IPS-NIHi7 (cell line): ENCODE data around the gene TECTB.

Experiments used
- DNase-seq: peaks from one replicate; pipeline ENCODE4 v3.0.0; 2012; ENCODE audit warnings: mixed read lengths; ENCODE audit errors: extremely low spot score

Gene TECTB

DNA sequence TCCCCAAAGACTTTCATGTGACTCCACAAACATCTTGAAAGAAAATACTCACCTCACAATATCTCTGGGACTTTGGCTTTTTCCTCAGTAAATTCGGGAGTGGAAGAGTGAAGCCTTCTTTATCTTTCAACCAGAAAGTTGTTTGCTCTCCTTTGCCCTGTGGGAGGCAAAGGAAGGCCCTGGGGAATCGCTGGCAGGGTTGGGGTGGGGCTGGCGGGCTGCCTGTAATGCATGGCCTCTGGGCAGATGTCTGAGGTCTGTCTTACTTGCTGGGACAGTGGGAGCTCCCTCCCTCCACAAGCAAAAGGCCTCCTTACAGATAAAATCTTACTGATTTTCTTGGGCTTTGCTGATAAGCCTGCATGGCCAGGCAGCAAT lies 24.9 kb downstream of the TECTB start:
- peak; percentile 29 for DNase-seq

DNA sequence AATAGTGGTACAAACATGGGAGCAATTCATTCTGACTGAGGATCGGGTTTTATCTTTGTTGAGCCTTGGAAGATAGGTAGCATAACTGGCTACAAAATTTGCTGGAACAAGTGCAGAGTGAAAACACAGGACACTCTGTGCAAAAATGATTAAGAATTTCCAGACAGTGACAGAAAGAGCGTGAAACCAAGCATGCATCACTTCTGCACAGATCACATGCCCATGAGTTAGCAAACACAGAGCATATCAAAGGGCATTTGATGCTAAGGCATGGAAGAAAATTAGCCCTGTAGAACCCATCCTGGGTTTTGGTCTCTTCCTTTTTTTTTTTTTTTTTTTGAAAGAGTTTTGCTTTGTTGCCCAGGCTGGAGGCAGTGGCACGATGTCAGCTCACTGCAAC lies 28.3 kb downstream of the TECTB start:
- DNase-seq: no peak

- DNase-seq: no peak
Measured at GRCh38 chr10:112313234-112313633, 30.0 kb downstream of the TECTB start.

- DNase-seq: no peak
Measured at GRCh38 chr10:112313911-112314310, 30.7 kb downstream of the TECTB start.

DNA sequence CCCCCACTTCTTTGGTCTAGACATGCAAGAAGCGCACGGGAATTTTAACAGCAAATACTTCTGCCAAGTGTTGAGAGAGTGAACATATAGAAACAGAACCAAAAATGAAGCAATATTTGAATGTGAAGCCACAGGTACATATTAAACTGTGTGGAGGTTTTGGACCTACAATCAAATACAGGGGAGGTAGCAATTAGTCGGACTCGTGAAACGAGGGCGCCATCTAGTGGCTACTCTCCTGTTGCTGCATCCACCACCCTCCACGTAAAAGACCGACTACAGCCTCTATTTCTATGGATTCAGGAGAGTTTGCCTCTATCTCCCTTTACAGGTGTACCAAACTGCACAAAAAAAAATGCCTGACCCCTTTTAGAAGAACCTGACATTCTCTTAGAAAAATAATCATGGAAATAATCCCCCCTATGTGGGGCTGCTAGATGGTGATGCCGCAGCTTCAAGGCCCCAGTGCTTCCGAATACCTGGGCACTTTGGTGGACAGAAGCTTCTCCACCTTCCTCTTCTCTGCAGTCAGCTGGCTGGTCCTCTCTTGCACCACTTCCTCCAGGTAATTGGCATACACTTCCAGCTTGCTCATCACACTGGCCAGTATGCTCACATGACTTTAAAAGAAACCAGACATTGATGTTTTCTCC lies 31.7 kb downstream of the TECTB start:
- DNase-seq: peak; percentile 78

DNA sequence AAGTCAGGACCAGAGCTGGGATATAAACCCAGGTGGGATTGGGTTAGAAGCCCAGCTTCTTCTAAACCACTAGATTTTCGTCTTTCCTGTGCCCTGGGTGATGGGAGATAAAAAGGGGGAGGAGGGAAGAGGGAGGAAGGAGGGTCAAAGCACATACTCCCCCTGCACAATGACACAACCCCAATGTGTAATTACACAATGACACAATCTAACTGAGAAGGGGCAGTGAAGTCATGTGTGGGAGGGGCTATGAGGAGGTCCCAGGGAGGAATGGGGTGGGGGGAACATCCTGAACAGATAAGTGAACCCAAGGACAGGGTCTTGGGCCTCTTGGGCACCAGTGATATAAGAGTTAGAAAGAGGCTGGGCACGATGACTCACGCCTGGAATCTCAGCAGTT lies 44.5 kb downstream of the TECTB start:
- DNase-seq: no peak

- no peak for DNase-seq
Measured at GRCh38 chr10:112330162-112330561, 47.0 kb downstream of the TECTB start.

DNA sequence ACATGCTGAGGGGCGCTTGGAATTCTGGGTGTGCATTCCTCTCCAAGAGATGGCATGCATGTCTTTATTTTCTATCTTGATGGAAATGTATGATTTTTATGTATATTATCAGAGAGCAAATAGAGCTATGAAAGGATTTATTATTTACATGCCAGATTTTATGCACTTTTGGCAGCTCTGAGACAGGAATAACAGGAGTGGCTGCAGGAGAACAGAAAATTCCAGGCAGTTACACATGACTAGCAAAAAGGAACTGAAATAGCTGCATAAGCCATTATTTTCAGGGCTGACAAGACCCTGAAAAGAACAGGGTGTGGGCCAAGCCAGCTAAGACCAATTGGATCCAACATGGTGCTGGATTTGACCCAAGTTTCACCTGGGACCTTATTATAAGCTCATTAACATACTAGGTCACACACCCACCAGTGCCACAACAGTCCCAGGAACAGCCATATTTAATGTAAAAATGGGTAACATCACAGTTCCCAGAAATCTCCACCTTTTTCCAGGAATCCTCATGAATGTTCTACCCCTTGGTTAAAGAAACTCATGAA lies 47.5 kb downstream of the TECTB start:
- DNase-seq: no peak

DNA sequence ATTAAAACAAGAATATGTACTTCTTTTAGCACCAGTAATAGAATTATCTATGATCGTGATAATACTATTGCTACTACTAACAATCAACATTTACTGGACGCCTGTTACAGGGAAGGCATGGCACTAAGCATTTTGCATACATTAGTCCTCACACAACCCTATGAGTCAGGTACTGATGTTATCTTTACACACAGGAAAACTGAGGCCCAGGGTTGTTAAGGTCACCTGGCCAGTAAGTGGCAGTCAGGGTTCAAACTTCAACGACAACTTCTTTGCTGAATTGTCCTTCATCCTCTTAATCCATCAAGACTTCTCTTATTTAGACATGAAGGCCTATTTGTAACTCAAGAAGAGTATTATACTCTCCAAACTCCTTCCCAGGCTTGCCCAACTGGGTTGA lies 48.8 kb downstream of the TECTB start:
- no peak for DNase-seq

GRCh38 chr10:112332509-112333228 lies 49.5 kb downstream of the TECTB start:
- no peak for DNase-seq

DNA sequence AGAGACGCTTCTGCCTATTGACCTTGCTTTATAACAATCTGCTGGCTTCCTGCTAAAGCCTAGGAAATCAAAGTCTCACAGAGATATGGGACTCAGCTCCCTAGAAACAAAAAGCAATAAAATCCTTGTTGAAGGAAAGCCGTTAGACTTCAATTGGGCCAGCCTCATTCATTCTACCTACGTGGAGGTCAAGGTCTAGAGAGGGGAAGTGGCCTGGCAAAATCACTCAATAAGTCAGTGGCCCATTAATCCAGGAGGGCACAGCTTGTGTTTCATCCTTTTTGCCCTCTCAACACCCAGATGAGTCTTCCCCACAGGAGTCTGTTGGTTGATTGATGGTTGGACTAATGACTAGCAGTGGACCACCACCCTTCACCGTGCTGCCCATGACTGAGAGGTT lies 50.3 kb downstream of the TECTB start:
- DNase-seq: no peak

DNA sequence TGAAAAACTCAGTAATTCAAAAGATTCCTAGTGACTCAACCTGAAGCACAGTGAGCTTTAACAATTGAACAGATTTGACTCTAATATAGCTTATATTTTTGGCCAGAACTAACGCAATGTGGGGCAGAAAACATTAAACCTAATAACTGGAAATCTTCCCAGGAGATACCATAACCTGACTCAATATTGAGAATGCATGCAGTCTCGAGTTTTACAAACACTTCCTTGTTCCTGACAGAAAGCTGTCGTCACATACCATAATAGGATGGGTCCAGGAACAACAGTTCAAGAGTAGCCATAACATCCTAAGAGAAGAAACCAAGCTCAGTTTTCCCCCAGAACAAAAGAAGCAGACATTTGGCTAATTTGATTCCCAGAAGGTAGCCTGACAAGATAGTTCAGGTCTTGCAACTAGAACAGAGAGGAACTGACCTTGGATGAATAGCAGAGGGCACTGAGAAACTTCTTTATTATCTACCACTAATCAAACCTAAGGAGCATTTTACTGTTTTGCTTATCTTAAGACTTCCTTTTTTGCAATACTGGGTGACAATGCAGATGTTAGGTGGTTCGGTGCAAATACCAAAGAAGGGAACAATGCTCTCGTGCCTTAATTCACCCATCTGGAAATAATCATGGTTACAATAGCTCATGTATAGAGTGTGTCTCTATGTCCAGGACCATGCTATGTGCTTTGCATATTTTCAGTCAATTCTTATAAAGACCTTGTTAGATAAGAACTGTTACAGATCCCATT lies 52.1 kb downstream of the TECTB start:
- DNase-seq: no peak

DNA sequence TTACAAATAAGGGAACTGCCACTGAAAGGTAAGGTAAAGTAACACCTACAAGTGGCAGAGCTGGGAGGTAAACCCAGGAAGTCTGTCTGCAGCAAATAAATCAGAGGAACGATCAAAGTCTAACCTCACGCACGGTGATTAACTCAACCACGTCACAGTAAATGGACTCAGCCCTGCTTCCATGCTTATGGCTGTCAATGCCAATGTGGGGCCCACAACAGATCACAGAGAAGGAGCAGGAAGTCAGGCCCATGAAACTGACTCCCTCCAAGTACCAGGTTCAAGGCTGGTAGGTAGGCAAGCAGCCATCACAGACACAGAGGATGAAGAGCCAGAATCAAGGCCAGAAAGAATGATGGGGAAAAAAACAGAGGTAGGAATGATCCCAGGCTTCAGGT lies 52.7 kb downstream of the TECTB start:
- no peak for DNase-seq

DNA sequence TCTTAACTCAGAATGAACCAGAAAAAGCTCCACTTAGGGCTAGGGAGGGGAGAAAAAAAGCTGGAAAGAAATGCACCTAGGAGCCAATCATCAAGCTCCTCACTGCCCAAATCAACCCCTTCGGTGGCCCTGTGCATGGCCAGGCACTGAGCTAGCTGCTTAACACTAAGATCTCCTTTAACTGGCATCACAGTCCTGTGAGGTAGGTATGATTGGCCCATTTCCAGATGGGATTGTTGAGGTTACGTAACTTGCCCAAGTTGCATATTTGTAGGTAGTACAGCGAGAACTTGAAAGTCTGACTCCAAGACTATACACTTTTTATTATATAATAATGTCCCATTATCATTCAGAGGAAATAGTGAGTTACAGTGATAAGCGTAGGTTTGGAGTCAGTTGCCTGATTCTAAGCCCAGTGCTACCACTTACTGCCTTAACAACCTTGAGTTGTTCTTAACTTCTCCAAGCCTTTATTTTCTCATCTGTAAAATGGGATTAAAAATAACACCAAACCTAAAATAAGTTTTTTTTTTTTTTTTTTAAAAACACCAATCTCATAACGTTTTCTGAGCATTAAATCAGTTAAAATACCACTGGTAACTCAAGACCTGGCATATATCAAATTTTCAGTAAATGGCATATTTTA lies 53.5 kb downstream of the TECTB start:
- no peak for DNase-seq

DNA sequence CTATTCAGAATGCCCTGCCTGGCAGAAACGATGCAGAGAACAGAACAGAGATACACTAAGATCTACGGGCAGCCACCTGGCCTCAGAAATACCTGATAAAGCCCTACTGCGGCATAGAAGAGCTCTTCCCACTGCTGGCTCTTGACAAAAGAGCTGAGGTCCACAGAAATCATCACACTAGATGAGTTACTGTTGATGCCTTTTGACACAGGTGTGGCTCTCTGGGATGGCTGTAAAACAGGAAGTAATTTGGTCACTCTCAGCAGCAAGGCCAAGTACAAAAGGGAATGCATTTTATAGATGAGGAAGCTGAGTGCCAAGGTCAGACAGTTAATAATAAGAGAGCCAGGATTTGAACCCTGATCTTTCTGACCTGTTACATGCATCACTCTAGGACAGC lies 55.8 kb downstream of the TECTB start:
- no peak for DNase-seq

GRCh38 chr10:112340601-112341000 lies 57.4 kb downstream of the TECTB start:
- DNase-seq: no peak

DNA sequence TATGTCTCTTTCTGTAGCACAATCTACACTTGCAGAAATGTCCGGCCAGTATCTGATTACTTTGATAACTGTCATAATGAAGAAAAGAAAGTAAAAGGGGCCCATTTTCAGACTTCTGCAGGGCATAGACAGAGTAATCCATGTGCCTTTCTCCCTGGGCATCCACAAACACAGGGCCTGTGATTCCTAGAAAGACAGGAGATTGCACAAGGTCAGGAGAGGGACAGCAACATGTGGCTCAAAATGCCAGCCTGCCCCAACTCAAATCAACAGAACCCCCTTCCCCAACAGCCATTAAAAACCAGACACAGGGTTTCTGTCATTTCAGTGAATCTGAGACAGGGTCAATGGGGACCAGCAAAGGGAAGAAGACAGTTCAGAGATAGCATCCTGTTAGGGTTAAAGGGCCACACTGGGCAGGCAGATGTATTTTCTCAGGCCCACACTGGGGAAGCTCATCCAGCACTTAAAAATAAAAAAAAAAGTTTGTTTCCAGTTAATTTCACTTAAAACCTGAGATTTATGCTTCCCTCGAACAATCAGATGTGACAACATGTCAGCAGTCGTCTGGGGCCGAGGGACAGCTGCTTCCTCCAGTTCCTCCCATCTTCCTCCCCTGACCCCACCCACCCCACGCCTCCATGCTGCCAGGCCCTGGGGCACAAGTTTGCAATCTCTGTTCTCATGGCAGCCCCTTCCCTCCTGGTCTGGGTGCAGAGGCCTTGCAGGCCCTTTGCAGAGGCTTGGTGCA lies 60.0 kb downstream of the TECTB start:
- no peak for DNase-seq

DNA sequence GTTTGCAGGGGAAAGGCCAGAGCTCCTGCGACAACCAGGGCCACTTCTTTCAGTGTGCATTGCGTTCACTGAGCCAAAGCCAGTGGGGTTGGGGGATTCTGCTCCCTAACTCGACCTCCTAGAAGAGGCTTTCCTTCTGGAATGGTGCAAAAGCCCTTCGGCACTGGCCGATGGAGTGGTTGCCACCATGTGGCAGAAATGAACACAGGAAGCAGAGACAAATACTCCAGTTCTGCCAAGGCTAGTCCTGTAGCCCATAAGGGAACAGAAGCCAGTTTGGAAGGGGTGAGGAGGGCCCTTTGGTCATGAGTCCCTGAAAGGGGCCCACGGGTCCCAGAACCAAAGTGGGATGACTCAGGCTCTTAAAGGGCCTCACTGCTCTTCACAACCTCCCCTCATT lies 61.1 kb downstream of the TECTB start:
- DNase-seq: no peak

DNA sequence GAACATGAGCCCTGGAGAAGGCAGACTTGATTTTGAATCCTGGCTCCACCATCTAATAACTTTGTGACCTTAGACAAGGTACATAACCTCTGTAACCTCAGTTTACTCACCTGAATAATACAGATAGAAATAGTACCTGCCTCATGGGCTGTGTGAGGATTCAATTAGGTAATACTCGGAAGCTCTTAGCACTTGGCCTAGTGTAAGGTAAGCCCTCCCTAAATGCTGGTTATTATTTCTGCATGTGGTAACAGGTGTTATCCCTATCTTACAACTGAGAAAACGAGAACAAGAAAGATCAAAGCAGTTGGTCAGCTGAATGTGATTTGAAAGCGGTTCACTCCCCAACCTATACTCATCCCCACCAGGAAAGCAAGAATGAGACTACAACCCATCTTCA lies 62.0 kb downstream of the TECTB start:
- no peak for DNase-seq

GRCh38 chr10:112345743-112346142 lies 62.5 kb downstream of the TECTB start:
- DNase-seq: no peak

GRCh38 chr10:112346774-112347173 lies 63.6 kb downstream of the TECTB start:
- DNase-seq: no peak
